ENCODE results near the gene SEBOX. TPM values are rescaled to one million over a fixed set of nuclear protein-coding genes. Genes with fewer than 3 reads are reported as not detected.

SEBOX gene
- total RNA-seq, 1 experiment from 2014 or later = not detected

DNA sequence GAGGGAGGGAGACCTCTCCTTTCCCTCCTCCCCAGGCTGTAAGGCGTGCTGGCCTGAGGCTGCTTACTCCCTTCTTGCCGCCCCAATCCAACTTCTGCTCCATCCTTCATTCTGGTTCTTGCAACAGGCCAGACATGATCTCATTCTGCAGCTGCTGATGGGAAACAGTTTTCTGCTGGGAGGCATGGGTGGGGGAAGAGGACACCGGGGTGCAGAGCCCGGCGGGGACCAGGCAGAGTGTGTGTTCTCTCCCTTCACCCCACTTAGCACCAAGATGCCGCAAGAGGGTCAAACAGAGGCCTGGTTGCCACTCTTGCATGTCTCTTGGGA lies 7.9 kb upstream of the SEBOX start:
- Histone ChIP-seq H3K36me3 (ENCODE audit: low read depth, low read length) (no peaks in the 10 kb centered on the region), H3K9ac (ENCODE audit: low read length) (no peak overlapping the region), H3F3A (ENCODE audit: low read length, unreplicated experiment) (no peaks in the 10 kb centered on the region), H3K4me3 (ENCODE audit: low read length) (no peak overlapping the region), H3K27me3 (ENCODE audit: low read length) (no peaks in the 10 kb centered on the region), H3K9me2 (replicated peaks; ENCODE audit: low read length) (no peaks in the 10 kb centered on the region), H3K4me2 (ENCODE audit: low read length) (no peak overlapping the region), H3K9me3 (ENCODE audit: low read length) (no peaks in the 10 kb centered on the region), H2AFZ (ENCODE audit: low read length) (no peak overlapping the region), H4K20me1 (ENCODE audit: low read length) (no peaks in the 10 kb centered on the region), H3K4me1 (ENCODE audit: insufficient read depth, low read length) (no peaks in the 10 kb centered on the region), H3K79me2 (ENCODE audit: low read length) (no peaks in the 10 kb centered on the region), H3K27ac (ENCODE audit: low read length) (no peak overlapping the region)
- DNase-seq = no peak
- TF ChIP-seq, protein P1, sequence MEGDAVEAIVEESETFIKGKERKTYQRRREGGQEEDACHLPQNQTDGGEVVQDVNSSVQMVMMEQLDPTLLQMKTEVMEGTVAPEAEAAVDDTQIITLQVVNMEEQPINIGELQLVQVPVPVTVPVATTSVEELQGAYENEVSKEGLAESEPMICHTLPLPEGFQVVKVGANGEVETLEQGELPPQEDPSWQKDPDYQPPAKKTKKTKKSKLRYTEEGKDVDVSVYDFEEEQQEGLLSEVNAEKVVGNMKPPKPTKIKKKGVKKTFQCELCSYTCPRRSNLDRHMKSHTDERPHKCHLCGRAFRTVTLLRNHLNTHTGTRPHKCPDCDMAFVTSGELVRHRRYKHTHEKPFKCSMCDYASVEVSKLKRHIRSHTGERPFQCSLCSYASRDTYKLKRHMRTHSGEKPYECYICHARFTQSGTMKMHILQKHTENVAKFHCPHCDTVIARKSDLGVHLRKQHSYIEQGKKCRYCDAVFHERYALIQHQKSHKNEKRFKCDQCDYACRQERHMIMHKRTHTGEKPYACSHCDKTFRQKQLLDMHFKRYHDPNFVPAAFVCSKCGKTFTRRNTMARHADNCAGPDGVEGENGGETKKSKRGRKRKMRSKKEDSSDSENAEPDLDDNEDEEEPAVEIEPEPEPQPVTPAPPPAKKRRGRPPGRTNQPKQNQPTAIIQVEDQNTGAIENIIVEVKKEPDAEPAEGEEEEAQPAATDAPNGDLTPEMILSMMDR (conservative IDR thresholded peaks at IDR 0.05; ENCODE audit: low read depth, low read length) = no peak
- TF ChIP-seq EZH2 (IDR thresholded peaks at IDR 0.05; ENCODE audit: low read length, unreplicated experiment) (no peak), EZH2phosphoT487 (IDR thresholded peaks at IDR 0.05; ENCODE audit: borderline replicate concordance, low read length) (no peak)
- POLR2A ChIA-PET (ENCODE audit: unreplicated experiment) = no interaction called here
- intact Hi-C loops (cut with micrococcal nuclease) = no loop called here
- no peak for ATAC-seq
- BruUV-seq (replicated peaks) = no TSS peak
- CTCF ChIA-PET = no interaction called here

GRCh38 chr17:28372203-28372944 lies 7.4 kb upstream of the SEBOX start:
- Histone ChIP-seq H3K27me3 (ENCODE audit: low read length) (no peaks in the 10 kb centered on the region), H3K9ac (ENCODE audit: low read length) (no peak overlapping the region), H3K79me2 (ENCODE audit: low read length) (no peaks in the 10 kb centered on the region), H3K4me3 (ENCODE audit: low read length) (no peak overlapping the region), H4K20me1 (ENCODE audit: low read length) (no peaks in the 10 kb centered on the region), H3K9me2 (replicated peaks; ENCODE audit: low read length) (no peaks in the 10 kb centered on the region), H3F3A (ENCODE audit: low read length, unreplicated experiment) (no peaks in the 10 kb centered on the region), H3K4me2 (ENCODE audit: low read length) (no peak overlapping the region), H2AFZ (ENCODE audit: low read length) (no peak overlapping the region), H3K4me1 (ENCODE audit: insufficient read depth, low read length) (no peaks in the 10 kb centered on the region), H3K27ac (ENCODE audit: low read length) (no peak overlapping the region), H3K9me3 (ENCODE audit: low read length) (no peaks in the 10 kb centered on the region), H3K36me3 (ENCODE audit: low read depth, low read length) (no peaks in the 10 kb centered on the region)
- no peak for ATAC-seq
- TF ChIP-seq EZH2 (IDR thresholded peaks at IDR 0.05; ENCODE audit: low read length, unreplicated experiment) (no peak), EZH2phosphoT487 (IDR thresholded peaks at IDR 0.05; ENCODE audit: borderline replicate concordance, low read length) (no peak)
- TF ChIP-seq, protein P1 (conservative IDR thresholded peaks at IDR 0.05; ENCODE audit: low read depth, low read length) = no peak
- ChIA-PET CTCF (no interaction called here), POLR2A (ENCODE audit: unreplicated experiment) (no interaction called here)
- intact Hi-C loops (cut with micrococcal nuclease) = no loop called here
- DNase-seq = no peak
- no TSS peak for BruUV-seq (replicated peaks)
